Osteoblast (primary cell): Measurements from ENCODE around the gene PTPRK. TPM values are rescaled to one million over a fixed set of nuclear protein-coding genes. Genes with fewer than 3 reads are reported as not detected.

ENCODE experiments used
- DNase-seq: peaks from one replicate; pipeline ENCODE4 v3.0.0; 2011; ENCODE audit warnings: low spot score, mixed read lengths; ENCODE audit not compliant: insufficient read length; ENCODE audit errors: missing footprints
- H2AFZ ChIP-seq: 2 replicates; pipeline ENCODE4 v1.6.0; 2011; ENCODE audit warnings: mild to moderate bottlenecking, low read length
- H3K27ac ChIP-seq: 2 replicates; pipeline ENCODE4 v1.5.1; 2011; ENCODE audit warnings: mild to moderate bottlenecking, low read depth, low read length, moderate library complexity
- H3K27me3 ChIP-seq: 2 replicates; pipeline ENCODE4 v1.6.0; 2012; ENCODE audit warnings: mild to moderate bottlenecking, control low read depth, inconsistent platforms, low read length, moderate library complexity; ENCODE audit not compliant: insufficient read depth
- H3K36me3 ChIP-seq: 2 replicates; pipeline ENCODE4 v1.5.1; 2011; ENCODE audit warnings: mild to moderate bottlenecking, low read length, control low read depth, moderate library complexity; ENCODE audit not compliant: insufficient read depth
- H3K4me1 ChIP-seq: 2 replicates; pipeline ENCODE4 v1.5.1; 2011; ENCODE audit warnings: mild to moderate bottlenecking, low read length, control low read depth, moderate library complexity; ENCODE audit not compliant: insufficient read depth
- H3K4me2 ChIP-seq: 2 replicates; pipeline ENCODE4 v1.6.0; 2011; ENCODE audit warnings: mild to moderate bottlenecking, low read length; ENCODE audit not compliant: insufficient read depth
- H3K4me3 ChIP-seq: fragments of 200-600 bp; sonication (generic); 3 replicates; pipeline ENCODE4 v1.5.1; 2012; ENCODE audit warnings: mild to moderate bottlenecking, low read length, inconsistent platforms; ENCODE audit not compliant: insufficient read depth
- H3K79me2 ChIP-seq: 2 replicates; pipeline ENCODE4 v1.6.0; 2012; ENCODE audit warnings: mild to moderate bottlenecking, low read length, control low read depth, inconsistent platforms; ENCODE audit not compliant: insufficient read depth
- H3K9me3 ChIP-seq: 2 replicates; pipeline ENCODE4 v1.5.1; 2011; ENCODE audit warnings: low read depth, low read length, control low read depth
- H4K20me1 ChIP-seq: 2 replicates; pipeline ENCODE4 v1.6.0; 2012; ENCODE audit warnings: mild to moderate bottlenecking, low read length, control low read depth; ENCODE audit not compliant: insufficient read depth
- total RNA-seq: library from RNA; depleted of rRNA; stranded (reverse); fragments of >200 nt; gene quantifications from 2 replicates; pipeline ENCODE4 v1.2.3, GENCODE V29; 2012
- TF ChIP-seq, protein P1 (sequence below): IDR thresholded peaks from 2 replicates; pipeline ENCODE4 v1.5.1; 2011; ENCODE audit warnings: mild to moderate bottlenecking, low read depth, low read length, moderate library complexity; ENCODE audit errors: extremely low read depth

The PTPRK gene
- total RNA-seq, 1 donor: 165 TPM

DNA sequence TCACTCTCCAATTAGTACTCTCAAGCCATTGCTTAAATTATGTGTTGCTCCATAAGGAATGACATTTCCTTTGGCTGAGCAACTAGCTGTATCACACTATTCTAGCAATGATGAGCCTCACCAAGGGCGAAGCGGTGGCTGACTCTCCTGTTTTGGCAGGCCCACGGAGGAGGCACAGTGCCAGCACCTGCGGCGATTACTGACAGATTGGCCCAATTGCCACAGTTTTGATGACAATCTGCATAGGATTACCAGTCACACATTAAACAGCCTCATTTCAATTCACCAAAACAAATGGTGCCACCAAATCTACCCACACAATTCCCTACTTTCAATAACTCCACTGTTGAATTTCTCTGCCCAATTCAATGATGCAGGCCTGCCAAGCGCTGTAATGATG lies 286.9 kb downstream of the PTPRK start:
- peaks cover 3% of the 10 kb centered on the region for H3K36me3 ChIP-seq
- H3K4me2 ChIP-seq: no peak overlapping the region
- TF ChIP-seq, protein P1, sequence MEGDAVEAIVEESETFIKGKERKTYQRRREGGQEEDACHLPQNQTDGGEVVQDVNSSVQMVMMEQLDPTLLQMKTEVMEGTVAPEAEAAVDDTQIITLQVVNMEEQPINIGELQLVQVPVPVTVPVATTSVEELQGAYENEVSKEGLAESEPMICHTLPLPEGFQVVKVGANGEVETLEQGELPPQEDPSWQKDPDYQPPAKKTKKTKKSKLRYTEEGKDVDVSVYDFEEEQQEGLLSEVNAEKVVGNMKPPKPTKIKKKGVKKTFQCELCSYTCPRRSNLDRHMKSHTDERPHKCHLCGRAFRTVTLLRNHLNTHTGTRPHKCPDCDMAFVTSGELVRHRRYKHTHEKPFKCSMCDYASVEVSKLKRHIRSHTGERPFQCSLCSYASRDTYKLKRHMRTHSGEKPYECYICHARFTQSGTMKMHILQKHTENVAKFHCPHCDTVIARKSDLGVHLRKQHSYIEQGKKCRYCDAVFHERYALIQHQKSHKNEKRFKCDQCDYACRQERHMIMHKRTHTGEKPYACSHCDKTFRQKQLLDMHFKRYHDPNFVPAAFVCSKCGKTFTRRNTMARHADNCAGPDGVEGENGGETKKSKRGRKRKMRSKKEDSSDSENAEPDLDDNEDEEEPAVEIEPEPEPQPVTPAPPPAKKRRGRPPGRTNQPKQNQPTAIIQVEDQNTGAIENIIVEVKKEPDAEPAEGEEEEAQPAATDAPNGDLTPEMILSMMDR: no peak
- H3K4me1 ChIP-seq: no peaks in the 10 kb centered on the region
- H3K4me3 ChIP-seq: no peak overlapping the region
- no peak for DNase-seq
- H3K27me3 ChIP-seq: no peaks in the 10 kb centered on the region
- H2AFZ ChIP-seq: no peak overlapping the region
- no peaks in the 10 kb centered on the region for H3K79me2 ChIP-seq
- no peaks in the 10 kb centered on the region for H3K9me3 ChIP-seq
- H4K20me1 ChIP-seq: no peaks in the 10 kb centered on the region
- H3K27ac ChIP-seq: no peak overlapping the region

DNA sequence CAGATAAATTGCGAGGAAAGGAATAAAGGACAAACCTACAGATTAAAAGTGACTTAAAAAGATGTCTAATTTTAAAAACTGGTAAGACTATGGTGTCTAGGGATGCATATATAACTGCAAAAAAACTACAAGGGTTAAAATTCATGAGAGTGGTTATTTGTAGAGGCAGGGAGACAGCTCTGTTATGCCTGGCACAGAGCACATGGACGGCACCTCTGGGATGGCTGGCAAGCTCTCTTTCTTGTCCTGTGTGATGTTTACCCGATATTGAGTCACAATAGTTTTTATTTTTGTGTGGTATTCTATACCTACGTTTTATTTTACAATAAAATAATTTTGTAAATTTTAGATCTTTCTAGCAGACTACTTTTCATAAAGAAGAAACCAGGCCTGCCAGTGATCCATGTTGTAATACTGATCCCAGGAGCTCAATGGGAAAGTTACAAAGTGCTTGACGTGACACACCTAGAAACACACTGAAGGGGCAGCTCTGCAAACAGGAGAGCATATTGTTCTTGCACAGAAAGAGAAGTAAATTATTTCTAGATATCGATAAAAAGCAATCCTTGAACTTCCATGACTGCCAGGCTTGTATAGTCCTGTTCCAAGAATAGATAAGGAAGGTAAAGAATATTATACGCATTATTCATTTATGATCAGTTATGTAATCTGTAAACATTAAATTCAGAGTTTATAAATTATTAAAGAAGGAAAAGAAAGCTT lies 290.0 kb downstream of the PTPRK start:
- Histone ChIP-seq H4K20me1 (no peaks in the 10 kb centered on the region), H3K79me2 (no peaks in the 10 kb centered on the region), H3K4me2 (no peak overlapping the region), H3K4me1 (no peaks in the 10 kb centered on the region), H3K9me3 (no peaks in the 10 kb centered on the region), H3K27ac (no peak overlapping the region), H3K4me3 (no peak overlapping the region), H3K27me3 (no peaks in the 10 kb centered on the region), H2AFZ (no peak overlapping the region), H3K36me3 (peaks cover 3% of the 10 kb centered on the region)
- TF ChIP-seq, protein P1: no peak
- peak; percentile 3 for DNase-seq

DNA sequence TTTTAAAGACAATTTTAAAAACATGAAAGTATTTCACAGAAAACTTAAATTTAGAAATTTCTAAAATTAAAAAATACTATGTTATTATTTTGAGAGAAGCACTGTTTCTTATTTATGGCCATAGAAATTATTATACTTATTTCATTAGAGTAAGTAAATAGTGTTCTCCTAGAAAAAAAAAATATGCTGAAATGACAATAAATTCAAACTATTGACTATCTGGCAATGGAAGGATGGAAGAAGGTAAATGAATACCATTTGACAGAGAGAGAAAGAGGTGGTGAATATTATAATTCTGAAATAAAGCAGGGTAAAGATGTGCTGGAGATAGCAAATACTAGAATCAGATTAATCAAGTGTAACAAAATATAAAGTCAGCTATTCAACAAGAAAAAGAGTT lies 294.8 kb downstream of the PTPRK start:
- Histone ChIP-seq H3K27me3 (no peaks in the 10 kb centered on the region), H2AFZ (no peak overlapping the region), H3K36me3 (no peaks in the 10 kb centered on the region), H4K20me1 (no peaks in the 10 kb centered on the region), H3K9me3 (no peaks in the 10 kb centered on the region), H3K27ac (no peak overlapping the region), H3K79me2 (peaks cover 9% of the 10 kb centered on the region), H3K4me1 (no peaks in the 10 kb centered on the region), H3K4me2 (no peak overlapping the region), H3K4me3 (no peak overlapping the region)
- TF ChIP-seq, protein P1: no peak
- no peak for DNase-seq

DNA sequence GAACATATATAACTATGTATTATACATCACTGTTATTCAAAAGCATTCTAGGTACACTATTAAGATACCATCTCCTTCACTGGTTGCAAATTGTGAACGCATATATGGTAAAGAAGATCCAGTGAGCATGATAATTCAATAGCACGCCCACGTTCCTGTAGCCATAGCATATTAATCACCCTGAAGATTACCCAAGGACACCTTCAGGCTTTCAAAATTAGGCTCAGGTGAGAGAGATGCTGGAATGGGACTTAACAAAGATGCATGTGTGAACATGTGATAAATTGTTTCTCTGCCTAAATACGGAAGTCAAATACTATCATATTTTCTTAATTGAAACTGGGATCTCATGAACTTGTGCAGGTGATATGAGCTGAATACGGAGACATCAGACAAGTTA lies 303.5 kb downstream of the PTPRK start:
- H3K27ac ChIP-seq: no peak overlapping the region
- no peaks in the 10 kb centered on the region for H3K9me3 ChIP-seq
- DNase-seq: no peak
- TF ChIP-seq, protein P1: no peak
- H3K4me3 ChIP-seq: no peak overlapping the region
- H3K4me2 ChIP-seq: no peak overlapping the region
- H3K79me2 ChIP-seq: peaks cover under 1% of the 10 kb centered on the region
- no peak overlapping the region for H2AFZ ChIP-seq
- H3K4me1 ChIP-seq: no peaks in the 10 kb centered on the region
- H3K27me3 ChIP-seq: no peaks in the 10 kb centered on the region
- no peaks in the 10 kb centered on the region for H4K20me1 ChIP-seq
- peaks cover 15% of the 10 kb centered on the region for H3K36me3 ChIP-seq
